ENCODE data around the gene NXNL2.

The NXNL2 gene

GRCh38 chr9:88580961-88581360, 46.0 kb downstream of the NXNL2 start:
- no peak for FAIRE-seq

GRCh38 chr9:88583901-88584596, 49.1 kb downstream of the NXNL2 start:
- FAIRE-seq = no peak

GRCh38 chr9:88585426-88585825, 50.4 kb downstream of the NXNL2 start:
- FAIRE-seq = no peak

GRCh38 chr9:88586452-88586851, 51.5 kb downstream of the NXNL2 start:
- FAIRE-seq = no peak

- no peak for FAIRE-seq
These were observed 52.2 kb downstream of the NXNL2 start for GRCh38 chr9:88587182-88587581.

GRCh38 chr9:88587885-88588649, 53.1 kb downstream of the NXNL2 start:
- FAIRE-seq = no peak

- no peak for FAIRE-seq
These were observed 54.7 kb downstream of the NXNL2 start for GRCh38 chr9:88589656-88590055.

GRCh38 chr9:88590558-88591146, 55.7 kb downstream of the NXNL2 start:
- no peak for FAIRE-seq

GRCh38 chr9:88593537-88594185, 58.7 kb downstream of the NXNL2 start:
- no peak for FAIRE-seq
